ENCODE measurements around the gene TECPR1.

TECPR1 gene

GRCh38 chr7:98229991-98230745, 21.9 kb downstream of the TECPR1 start:
- no peak overlapping the region for H3K4me3 ChIP-seq (ENCODE audit: insufficient read depth, low read length, poor library complexity, severe bottlenecking)
- H3K4me2 ChIP-seq (ENCODE audit: low read depth, low read length, poor library complexity, severe bottlenecking), result no peak overlapping the region
- H3K9ac ChIP-seq (ENCODE audit: low read length), result no peak overlapping the region
- no peaks in the 10 kb centered on the region for H3K9me2 ChIP-seq (replicated peaks; ENCODE audit: insufficient read depth, low read length)
- H3K27ac ChIP-seq (ENCODE audit: low read depth, low read length), result no peak overlapping the region
- no peaks in the 10 kb centered on the region for H4K20me1 ChIP-seq (ENCODE audit: low read depth, low read length)
- no peaks in the 10 kb centered on the region for H3K9me3 ChIP-seq (ENCODE audit: insufficient read depth, low read length)
- no peaks in the 10 kb centered on the region for H3K36me3 ChIP-seq (ENCODE audit: low read length)
- TF ChIP-seq EZH2phosphoT487 (conservative IDR thresholded peaks at IDR 0.05; ENCODE audit: low read length), result no peak
- TF ChIP-seq CTCF (IDR thresholded peaks at IDR 0.05; ENCODE audit: insufficient read depth, low read length, poor library complexity, severe bottlenecking), result no peak
- no peaks in the 10 kb centered on the region for H3F3A ChIP-seq (ENCODE audit: insufficient read depth)
- H3K27me3 ChIP-seq (ENCODE audit: low read length), result no peaks in the 10 kb centered on the region
- no peak overlapping the region for H2AFZ ChIP-seq (ENCODE audit: low read depth, low read length, severe bottlenecking)
- no peaks in the 10 kb centered on the region for H3K79me2 ChIP-seq (ENCODE audit: insufficient read depth, low read length)

DNA sequence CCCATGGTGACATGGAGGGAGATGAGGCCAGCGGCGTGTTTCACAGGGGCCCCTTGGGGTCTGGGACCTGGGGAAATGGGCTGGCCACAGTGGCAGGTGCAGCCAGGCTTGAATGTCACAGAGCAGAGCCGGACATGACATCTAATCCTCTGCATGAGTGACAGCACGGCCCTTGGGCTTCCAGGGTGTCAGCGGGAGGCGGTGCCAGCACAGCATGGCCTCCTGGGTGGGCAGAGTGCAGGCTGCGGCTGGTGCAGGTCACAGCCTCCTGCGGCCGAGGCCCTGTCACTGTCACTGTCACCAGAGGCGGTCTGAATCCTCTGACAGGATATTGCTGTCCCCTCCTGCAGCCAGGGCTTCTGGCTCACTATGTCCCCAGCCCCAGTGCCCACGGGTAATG, 22.6 kb downstream of the TECPR1 start:
- no peaks in the 10 kb centered on the region for H3K79me2 ChIP-seq (ENCODE audit: insufficient read depth, low read length)
- no peak overlapping the region for H3K4me3 ChIP-seq (ENCODE audit: insufficient read depth, low read length, poor library complexity, severe bottlenecking)
- H3K27me3 ChIP-seq (ENCODE audit: low read length), result no peaks in the 10 kb centered on the region
- no peaks in the 10 kb centered on the region for H3F3A ChIP-seq (ENCODE audit: insufficient read depth)
- TF ChIP-seq CTCF (IDR thresholded peaks at IDR 0.05; ENCODE audit: insufficient read depth, low read length, poor library complexity, severe bottlenecking), result no peak
- no peak for TF ChIP-seq EZH2phosphoT487 (conservative IDR thresholded peaks at IDR 0.05; ENCODE audit: low read length)
- H4K20me1 ChIP-seq (ENCODE audit: low read depth, low read length), result no peaks in the 10 kb centered on the region
- no peaks in the 10 kb centered on the region for H3K9me2 ChIP-seq (replicated peaks; ENCODE audit: insufficient read depth, low read length)
- H3K36me3 ChIP-seq (ENCODE audit: low read length), result no peaks in the 10 kb centered on the region
- no peak overlapping the region for H3K27ac ChIP-seq (ENCODE audit: low read depth, low read length)
- H3K9ac ChIP-seq (ENCODE audit: low read length), result no peak overlapping the region
- H3K9me3 ChIP-seq (ENCODE audit: insufficient read depth, low read length), result no peaks in the 10 kb centered on the region
- no peak overlapping the region for H3K4me2 ChIP-seq (ENCODE audit: low read depth, low read length, poor library complexity, severe bottlenecking)
- H2AFZ ChIP-seq (ENCODE audit: low read depth, low read length, severe bottlenecking), result no peak overlapping the region

GRCh38 chr7:98228801-98229200, 23.2 kb downstream of the TECPR1 start:
- no peaks in the 10 kb centered on the region for H3K9me3 ChIP-seq (ENCODE audit: insufficient read depth, low read length)
- no peaks in the 10 kb centered on the region for H3K36me3 ChIP-seq (ENCODE audit: low read length)
- no peak overlapping the region for H3K4me3 ChIP-seq (ENCODE audit: insufficient read depth, low read length, poor library complexity, severe bottlenecking)
- H3K4me2 ChIP-seq (ENCODE audit: low read depth, low read length, poor library complexity, severe bottlenecking), result no peak overlapping the region
- no peak overlapping the region for H3K27ac ChIP-seq (ENCODE audit: low read depth, low read length)
- H4K20me1 ChIP-seq (ENCODE audit: low read depth, low read length), result no peaks in the 10 kb centered on the region
- H3K27me3 ChIP-seq (ENCODE audit: low read length), result no peaks in the 10 kb centered on the region
- no peaks in the 10 kb centered on the region for H3K9me2 ChIP-seq (replicated peaks; ENCODE audit: insufficient read depth, low read length)
- no peaks in the 10 kb centered on the region for H3K79me2 ChIP-seq (ENCODE audit: insufficient read depth, low read length)
- no peaks in the 10 kb centered on the region for H3F3A ChIP-seq (ENCODE audit: insufficient read depth)
- H2AFZ ChIP-seq (ENCODE audit: low read depth, low read length, severe bottlenecking), result no peak overlapping the region
- no peak for TF ChIP-seq CTCF (IDR thresholded peaks at IDR 0.05; ENCODE audit: insufficient read depth, low read length, poor library complexity, severe bottlenecking)
- no peak for TF ChIP-seq EZH2phosphoT487 (conservative IDR thresholded peaks at IDR 0.05; ENCODE audit: low read length)
- H3K9ac ChIP-seq (ENCODE audit: low read length), result no peak overlapping the region

All from SU-DHL-6 (cell line).